NCI-H1930 (cell line): ENCODE data around the gene RABGAP1L.
"Not testable (repeated sequence)": the region's sequence is repeated elsewhere in the genome, so short reads cannot be mapped to it uniquely, and the experiment has no call there.

Experiments used
- DNase-seq, 2 experiments: peaks; one replicate each; lab custom pipeline; 2025; lab: John Stamatoyannopoulos, UW

The RABGAP1L gene

GRCh38 chr1:174364996-174365736 is 205.8 kb downstream of the RABGAP1L start:
- DNase-seq = no peak

DNA sequence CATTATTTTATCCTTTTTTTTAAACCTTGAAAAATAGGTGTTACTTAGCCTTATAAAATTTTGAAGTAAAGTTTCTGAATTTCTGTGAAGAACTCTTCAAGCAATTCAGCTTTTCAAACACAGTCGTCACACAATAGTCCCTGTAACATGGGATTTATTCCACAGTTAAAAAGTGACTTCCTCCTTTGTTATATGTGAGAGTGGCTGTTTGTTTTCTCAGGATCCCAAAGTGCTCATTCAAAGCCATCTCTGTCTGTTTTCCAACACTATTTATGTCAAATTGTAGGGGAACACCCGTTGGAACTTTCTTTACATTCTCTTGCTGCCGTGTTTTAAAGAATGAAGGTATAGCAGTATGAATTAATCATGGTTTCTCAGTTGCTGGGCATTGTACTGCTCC is 207.6 kb downstream of the RABGAP1L start:
- DNase-seq = no peak

DNA sequence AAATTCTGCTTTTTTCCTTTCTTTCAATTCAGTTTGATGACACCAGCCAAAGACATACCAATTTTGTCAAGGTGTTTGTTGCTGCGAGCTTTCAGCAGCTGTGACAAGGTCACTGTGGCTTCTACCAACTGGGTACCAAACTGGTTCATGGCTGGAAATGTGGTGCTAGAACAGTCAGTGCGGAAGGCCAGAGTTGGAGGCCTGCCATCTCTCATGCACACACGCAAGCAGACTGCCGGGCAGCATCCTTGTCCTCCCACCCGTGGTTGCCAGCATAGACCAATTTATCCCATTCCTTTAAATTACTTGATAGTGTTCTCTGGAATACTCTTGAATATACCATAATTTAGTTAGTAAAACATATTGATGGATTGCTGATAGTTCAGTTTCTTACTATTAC is 208.6 kb downstream of the RABGAP1L start:
- no peak for DNase-seq

DNA sequence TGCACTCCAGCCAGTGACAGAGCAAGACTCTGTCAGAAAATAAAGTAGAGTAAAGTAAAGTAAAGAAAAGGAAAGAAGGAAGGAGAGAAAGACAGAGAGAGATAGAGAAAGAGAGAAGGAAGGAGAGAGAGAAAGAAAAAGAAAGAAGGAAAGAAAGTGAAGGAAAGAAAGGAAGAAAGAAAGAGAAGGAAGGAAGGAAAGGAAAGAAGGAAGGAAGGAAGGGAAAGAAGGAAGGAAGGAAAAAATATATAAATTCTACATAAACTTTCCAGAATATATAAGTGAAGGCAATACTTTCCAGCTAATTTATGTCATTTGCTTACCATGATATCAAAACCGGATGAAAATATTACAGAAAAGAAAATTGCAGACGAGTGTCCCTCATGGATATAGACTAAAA is 216.7 kb downstream of the RABGAP1L start:
- no peak for DNase-seq

DNA sequence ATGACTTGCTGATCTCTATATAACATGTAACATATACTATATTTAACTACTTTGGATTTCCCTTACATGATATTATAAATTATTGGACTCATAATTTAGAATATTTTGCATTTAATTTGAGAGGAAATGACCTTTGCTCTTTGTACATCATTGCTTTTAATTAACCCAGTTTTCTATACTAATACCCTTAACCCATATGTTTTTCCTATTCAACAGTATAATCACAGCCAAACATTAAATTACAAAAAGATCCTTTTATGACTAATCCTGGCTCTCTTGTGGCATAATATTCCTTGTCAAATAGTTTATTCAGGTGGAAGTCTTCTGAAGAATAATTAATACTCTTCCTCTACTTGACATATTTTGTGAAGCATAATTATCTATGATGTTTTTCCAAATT is 232.4 kb downstream of the RABGAP1L start:
- no peak for DNase-seq

DNA sequence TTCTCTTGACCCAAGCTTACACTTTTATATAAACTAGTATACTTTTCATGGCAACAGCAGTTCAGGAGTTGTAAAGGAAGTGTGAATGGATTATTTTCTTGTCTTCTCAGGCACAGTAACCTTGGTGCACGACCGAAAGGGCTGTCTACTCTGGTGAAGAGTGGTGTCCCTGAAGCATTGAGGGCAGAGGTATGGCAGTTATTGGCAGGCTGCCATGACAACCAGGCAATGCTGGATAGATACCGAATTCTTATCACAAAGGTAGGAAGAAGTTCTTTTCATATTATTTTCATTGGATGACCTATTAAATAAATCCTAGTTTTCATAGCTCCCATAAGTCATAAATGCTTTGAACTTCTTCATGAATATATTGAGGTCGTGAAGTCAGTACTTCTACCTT is 234.6 kb downstream of the RABGAP1L start:
- DNase-seq = no peak

DNA sequence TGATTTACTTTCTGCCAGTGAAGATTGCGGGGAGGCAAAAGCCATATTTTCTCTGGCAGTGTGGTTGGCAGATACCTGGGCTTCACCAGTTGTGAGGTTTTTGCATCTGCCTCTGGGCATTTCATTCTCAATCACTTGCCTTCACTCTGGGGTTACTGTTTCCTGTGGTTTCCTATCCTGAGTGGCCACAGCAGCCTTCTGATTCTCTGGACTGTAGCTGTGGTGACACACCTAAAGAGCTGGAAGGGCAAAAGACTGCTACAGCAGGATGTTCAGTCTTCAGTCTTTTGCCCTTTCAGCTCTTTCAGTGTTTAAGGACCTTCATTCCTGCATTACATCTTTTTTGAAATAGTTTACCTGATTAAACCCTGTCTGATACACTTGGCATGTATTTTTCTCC is 237.9 kb downstream of the RABGAP1L start:
- no peak for DNase-seq

GRCh38 chr1:174398246-174398645 is 238.9 kb downstream of the RABGAP1L start:
- no peak for DNase-seq

GRCh38 chr1:174399211-174399610 is 239.9 kb downstream of the RABGAP1L start:
- DNase-seq = no peak

- DNase-seq = no peak
These were observed 241.8 kb downstream of the RABGAP1L start for GRCh38 chr1:174401075-174401474.

GRCh38 chr1:174405219-174405618 is 245.9 kb downstream of the RABGAP1L start:
- DNase-seq = no peak

DNA sequence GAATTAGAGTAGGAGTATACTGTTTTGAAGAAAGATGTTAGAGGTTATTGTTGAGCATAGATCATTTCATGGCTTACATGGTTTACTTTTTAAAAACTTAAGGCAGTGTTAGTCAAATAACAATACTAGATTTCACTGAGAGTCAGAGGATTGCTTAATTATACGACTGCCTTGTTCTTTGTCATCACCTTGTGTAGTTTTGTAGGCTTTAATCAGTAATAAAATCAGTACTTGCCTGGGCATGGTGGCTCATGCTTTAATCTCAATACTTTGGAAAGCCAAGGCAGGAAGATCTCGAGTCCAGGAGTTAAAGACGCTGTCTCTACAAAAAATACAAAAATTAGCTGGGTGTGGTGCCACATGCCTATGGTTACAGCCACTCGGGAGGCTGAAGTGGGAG is 247.1 kb downstream of the RABGAP1L start:
- no peak for DNase-seq

DNA sequence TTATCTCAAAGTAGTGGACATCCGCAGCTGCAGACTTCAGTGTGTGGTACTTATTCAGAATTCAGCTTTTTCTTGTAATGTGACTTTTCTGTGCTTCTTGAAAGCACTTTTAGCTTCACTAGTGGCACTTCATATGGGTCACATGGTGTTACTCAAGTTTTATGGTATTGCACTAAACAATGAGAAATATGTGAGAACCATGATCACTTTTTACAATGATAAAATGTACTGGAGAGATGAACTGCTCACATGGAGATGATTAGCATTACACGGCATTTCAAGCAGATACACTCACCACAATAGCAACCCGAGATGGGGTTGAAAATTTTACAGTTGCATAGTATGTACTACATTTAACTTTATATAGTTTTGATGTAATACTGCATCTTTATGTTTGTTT is 248.3 kb downstream of the RABGAP1L start:
- DNase-seq = no peak

- DNase-seq = no peak
These were observed 248.8 kb downstream of the RABGAP1L start for GRCh38 chr1:174408146-174408545.

DNA sequence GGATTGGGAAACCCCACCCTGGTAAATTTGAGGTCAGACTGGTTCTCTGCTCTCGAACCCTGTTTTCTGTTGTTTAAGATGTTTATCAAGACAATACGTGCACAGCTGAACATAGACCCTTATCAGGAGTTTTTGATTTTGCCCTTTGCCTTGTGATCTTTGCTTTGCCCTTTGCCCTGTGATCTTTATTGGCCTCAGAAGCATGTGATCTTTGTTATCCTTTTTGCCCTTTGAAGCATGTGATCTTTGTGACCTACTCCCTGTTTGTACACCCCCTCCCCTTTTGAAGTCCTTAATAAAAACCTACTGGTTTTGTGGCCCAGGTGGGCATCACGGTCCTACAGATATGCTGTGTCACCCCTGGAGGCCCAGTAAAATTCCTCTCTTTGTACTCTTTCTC is 250.5 kb downstream of the RABGAP1L start:
- DNase-seq = not testable (repeated sequence)

- DNase-seq = no peak
These were observed 254.3 kb downstream of the RABGAP1L start for GRCh38 chr1:174413632-174414031.

GRCh38 chr1:174414203-174414602 is 254.9 kb downstream of the RABGAP1L start:
- DNase-seq = no peak

DNA sequence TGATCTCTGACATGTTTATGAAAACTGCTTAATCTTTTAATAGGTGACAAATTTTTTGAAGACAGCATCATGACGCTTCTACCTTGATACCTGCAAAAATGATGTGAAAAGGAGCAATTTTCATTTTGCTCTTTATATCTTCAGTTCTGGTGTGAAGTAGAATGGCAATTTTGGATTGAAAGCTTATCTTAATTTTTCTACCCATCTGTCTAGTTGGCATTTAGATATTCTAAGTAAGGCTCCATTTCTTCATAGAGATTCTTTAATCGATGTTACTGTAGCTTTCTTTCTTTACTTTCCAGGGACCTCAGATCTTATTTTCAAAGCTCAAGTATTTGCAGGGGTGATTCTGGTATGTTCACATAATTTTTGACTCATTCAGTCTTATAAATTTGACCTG is 256.2 kb downstream of the RABGAP1L start:
- DNase-seq = no peak

DNA sequence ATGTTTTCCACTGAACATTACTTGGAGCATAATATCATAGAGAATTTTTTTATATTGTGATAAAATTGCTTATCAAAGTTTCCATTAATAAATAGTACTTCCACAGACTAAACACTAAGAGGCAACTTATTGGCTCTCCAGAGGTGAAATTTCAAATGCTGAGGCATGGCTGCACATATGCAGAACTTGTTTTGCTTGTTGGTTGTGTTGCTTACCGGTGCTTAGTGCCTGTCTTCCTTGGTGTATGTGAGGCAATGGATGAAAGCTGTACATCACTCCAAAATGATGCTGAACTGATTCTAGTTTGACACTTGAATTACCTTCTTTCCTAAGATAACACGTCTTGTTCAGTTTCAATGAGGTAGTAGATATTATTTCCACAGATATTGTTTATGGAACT is 258.6 kb downstream of the RABGAP1L start:
- no peak for DNase-seq

- no peak for DNase-seq
These were observed 265.8 kb downstream of the RABGAP1L start for GRCh38 chr1:174425121-174425520.

- no peak for DNase-seq
These were observed 266.8 kb downstream of the RABGAP1L start for GRCh38 chr1:174426153-174426552.

DNA sequence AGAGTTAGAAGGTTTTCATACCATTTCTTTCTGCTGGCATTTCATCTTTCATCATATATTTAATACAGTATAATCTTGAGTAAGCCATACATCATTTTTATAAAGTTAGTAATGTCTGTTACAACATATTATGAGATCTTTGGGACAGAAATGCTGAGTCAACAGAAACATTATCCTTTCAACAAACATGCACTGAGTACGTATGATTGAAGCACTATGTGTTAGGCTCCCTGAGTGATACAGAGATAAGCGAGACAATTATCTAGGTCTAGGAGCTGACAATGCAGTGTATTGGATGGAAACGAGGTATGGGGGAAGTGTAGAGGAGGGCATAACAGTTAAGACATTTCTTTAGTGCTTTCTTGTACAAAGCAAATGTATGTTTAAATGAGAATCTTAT is 268.7 kb downstream of the RABGAP1L start:
- no peak for DNase-seq

GRCh38 chr1:174428739-174429138 is 269.4 kb downstream of the RABGAP1L start:
- DNase-seq = no peak

DNA sequence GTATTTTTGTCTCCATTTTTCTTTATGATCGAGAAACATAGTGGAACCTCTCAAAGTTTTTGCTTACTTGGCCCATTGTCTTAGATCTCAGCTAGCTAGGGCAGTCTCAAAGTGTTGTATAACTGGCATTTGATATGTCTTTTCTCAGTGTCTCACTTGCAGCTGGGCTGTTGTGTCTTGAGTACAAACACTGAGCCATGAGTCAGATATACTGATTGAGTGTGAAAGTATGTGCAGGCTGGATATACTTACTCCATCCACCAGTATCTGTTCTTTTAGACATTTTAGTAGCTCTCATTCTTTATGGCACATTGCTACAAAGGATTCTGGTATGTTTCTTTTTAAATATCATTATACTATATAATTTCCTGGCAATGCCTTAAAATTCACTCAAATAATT is 274.1 kb downstream of the RABGAP1L start:
- DNase-seq = no peak
